ENCODE results near the gene OTULIN. TPM values are rescaled to one million over a fixed set of nuclear protein-coding genes. Genes with fewer than 3 reads are reported as not detected.

The OTULIN gene
- total RNA-seq, 5 donors from 2014 or later (not counting 1 experiment from before 2014, with no cell fraction given): 57.6 to 67.1 (median 61.2) TPM

DNA sequence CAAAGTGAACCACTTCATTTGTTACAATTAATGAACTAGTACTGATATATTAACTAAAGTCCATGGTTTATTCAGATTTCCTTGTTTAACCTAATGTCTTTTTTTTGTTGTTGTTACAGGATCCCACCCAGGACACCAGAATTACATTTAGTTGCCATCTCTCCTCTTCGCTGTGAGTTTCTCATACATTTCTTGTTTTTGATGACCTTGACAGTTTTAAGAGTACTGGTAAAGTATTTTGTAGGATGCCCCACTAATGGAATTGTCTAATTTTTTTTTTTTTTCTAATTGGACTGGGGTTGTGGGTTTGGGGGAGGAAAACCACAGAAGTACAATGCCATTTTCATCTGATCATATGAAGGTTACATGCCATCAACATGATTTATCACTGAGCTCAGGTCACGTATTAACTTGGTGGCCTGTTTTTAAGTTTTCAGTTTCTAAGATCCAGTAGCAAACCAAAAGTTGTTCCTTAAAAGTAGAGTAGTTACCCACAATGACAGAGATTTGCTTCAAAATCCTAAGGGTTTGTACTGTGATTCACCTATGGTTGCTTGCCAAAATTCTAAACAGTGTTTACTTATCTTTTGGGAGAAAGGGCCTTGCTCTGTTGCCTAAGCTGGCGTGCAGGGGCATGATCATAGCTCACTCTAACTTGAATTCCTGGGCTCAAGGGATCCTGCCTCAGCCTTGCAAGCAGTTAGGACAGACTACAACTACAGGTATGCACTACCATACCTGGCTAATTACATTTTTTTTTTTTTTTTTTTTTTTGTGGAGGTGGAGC lies 4.5 kb upstream of the OTULIN start:
- H3K9me3 ChIP-seq: no peaks in the 10 kb centered on the region
- no peak overlapping the region for H3K27ac ChIP-seq (ENCODE audit: low read length)
- no peaks in the 10 kb centered on the region for H3K36me3 ChIP-seq (ENCODE audit: control insufficient read depth in 2 of 2, extremely low read depth in 1 of 2, insufficient read depth in 1 of 2, low read length in 1 of 2)
- Mint-ChIP-seq H3K9me3 (no peaks in the 10 kb centered on the region), H3K36me3 (no peaks in the 10 kb centered on the region), H3K4me3 (no peak overlapping the region), H3K27me3 (no peaks in the 10 kb centered on the region), H3K27ac (no peak overlapping the region), H3K4me1 (peaks cover 20 to 42% (median 25%) of the 10 kb centered on the region in 3 donors)
- POLR2A ChIA-PET: interaction anchor here (0.6 kb wide), 2 partner anchors 13 to 1816 kb away, joined by 7 read pairs; no protein-coding TSS in a partner anchor
- WGBS (ENCODE audit: insufficient coverage): 86% methylated on average over 1 of the region's 3 CpGs
- H3K27me3 ChIP-seq (replicated peaks in 1 of 2; ENCODE audit: control insufficient read depth in 2 of 2, extremely low read depth in 1 of 2, insufficient read depth in 2 of 2, low read length in 1 of 2): no peaks in the 10 kb centered on the region
- DNase-seq (no peak), ATAC-seq (replicated peaks in 1 of 4) (no peak)
- H3K4me3 ChIP-seq (ENCODE audit: control insufficient read depth in 1 of 2, extremely low read depth in 1 of 2, low read length in 1 of 2): no peak overlapping the region
- peaks cover 8 to 12% of the 10 kb centered on the region in 2 experiments for H3K4me1 ChIP-seq (ENCODE audit: control insufficient read depth in 1 of 2, extremely low read depth in 1 of 2, insufficient read depth in 2 of 2, low read length in 2 of 2)
- CTCF ChIA-PET: interaction anchor here (0.5 to 1.1 kb wide), 7 partner anchors 9 to 321 kb away, joined by 3 to 8 read pairs (median 3); no protein-coding TSS in a partner anchor

DNA sequence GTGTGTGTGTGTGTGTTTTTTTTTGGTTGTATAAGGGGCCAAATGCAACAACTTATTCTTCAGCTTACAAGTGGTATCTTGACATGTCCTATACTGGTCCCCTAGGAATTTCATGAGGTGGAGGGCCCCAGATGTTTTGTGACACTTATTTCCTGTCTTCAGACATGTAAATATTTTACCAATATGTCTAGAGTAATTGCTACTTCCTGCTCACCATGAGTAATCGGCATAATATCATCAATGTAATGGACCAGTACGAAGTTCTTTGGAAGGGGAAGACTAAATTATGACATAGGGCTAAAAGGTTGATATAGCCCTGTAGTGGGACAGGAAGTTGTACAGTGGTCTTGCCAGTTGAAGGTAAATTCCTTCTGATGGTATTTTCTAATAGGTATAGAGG lies 3.7 kb upstream of the OTULIN start:
- Histone ChIP-seq H3K27ac (ENCODE audit: low read length) (no peak overlapping the region), H3K27me3 (replicated peaks in 1 of 2; ENCODE audit: control insufficient read depth in 2 of 2, extremely low read depth in 1 of 2, insufficient read depth in 2 of 2, low read length in 1 of 2) (no peaks in the 10 kb centered on the region), H3K9me3 (no peaks in the 10 kb centered on the region), H3K4me1 (ENCODE audit: control insufficient read depth in 1 of 2, extremely low read depth in 1 of 2, insufficient read depth in 2 of 2, low read length in 2 of 2) (peaks cover 10 to 14% of the 10 kb centered on the region in 2 experiments), H3K36me3 (ENCODE audit: control insufficient read depth in 2 of 2, extremely low read depth in 1 of 2, insufficient read depth in 1 of 2, low read length in 1 of 2) (no peaks in the 10 kb centered on the region), H3K4me3 (ENCODE audit: control insufficient read depth in 1 of 2, extremely low read depth in 1 of 2, low read length in 1 of 2) (no peak overlapping the region)
- Mint-ChIP-seq H3K4me1 (peaks cover 23 to 44% (median 27%) of the 10 kb centered on the region in 3 donors), H3K27ac (no peak overlapping the region), H3K36me3 (no peaks in the 10 kb centered on the region), H3K4me3 (no peak overlapping the region), H3K9me3 (no peaks in the 10 kb centered on the region), H3K27me3 (no peaks in the 10 kb centered on the region)
- ATAC-seq (replicated peaks in 1 of 4) (no peak), DNase-seq (no peak)
- WGBS (ENCODE audit: insufficient coverage): 73% methylated on average over 1 of the region's 2 CpGs
- ChIA-PET CTCF (interaction anchor here (0.5 to 1.9 kb wide), 6 partner anchors 10 to 219 kb away, joined by 3 to 10 read pairs (median 4); no protein-coding TSS in a partner anchor), POLR2A (interaction anchor here (0.6 kb wide), 2 partner anchors 12 to 1815 kb away, joined by 7 read pairs; no protein-coding TSS in a partner anchor)

DNA sequence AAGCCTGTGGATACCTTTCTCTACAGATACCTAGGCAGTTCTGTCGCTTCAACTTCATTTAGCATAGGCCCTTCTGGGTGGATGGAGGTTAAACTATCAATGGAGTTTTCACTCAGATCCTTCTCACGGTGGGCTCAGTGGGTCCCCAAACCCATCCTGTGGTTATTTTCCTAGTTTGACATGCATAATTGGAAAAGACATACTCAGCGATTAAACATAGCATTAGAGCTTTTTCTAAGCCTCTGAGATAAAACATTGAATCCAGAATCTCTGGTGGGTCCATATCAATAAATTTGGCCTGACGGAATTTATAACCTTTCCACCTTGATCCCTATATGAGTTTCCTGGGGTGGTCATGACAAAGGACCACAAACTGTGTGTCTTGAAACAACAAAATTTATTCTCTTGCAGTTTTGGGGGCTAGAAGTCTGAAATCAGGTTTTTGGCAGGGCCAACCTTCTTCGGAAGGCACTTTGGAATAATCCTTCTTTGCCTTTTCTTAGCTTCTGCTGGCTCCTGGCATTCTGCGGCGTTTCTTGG lies 1.7 kb upstream of the OTULIN start:
- Mint-ChIP-seq H3K27me3 (no peaks in the 10 kb centered on the region), H3K9me3 (no peaks in the 10 kb centered on the region), H3K36me3 (no peaks in the 10 kb centered on the region), H3K27ac (no peak overlapping the region), H3K4me1 (peaks cover 42 to 61% (median 46%) of the 10 kb centered on the region in 3 donors), H3K4me3 (peak overlapping the region; percentile 91 to 95 (median 94))
- no peak for DNase-seq
- Histone ChIP-seq H3K9me3 (no peaks in the 10 kb centered on the region), H3K4me3 (ENCODE audit: control insufficient read depth in 1 of 2, extremely low read depth in 1 of 2, low read length in 1 of 2) (no peak overlapping the region), H3K27me3 (replicated peaks in 1 of 2; ENCODE audit: control insufficient read depth in 2 of 2, extremely low read depth in 1 of 2, insufficient read depth in 2 of 2, low read length in 1 of 2) (no peaks in the 10 kb centered on the region), H3K4me1 (ENCODE audit: control insufficient read depth in 1 of 2, extremely low read depth in 1 of 2, insufficient read depth in 2 of 2, low read length in 2 of 2) (peaks cover 10 to 33% of the 10 kb centered on the region in 2 experiments), H3K36me3 (ENCODE audit: control insufficient read depth in 2 of 2, extremely low read depth in 1 of 2, insufficient read depth in 1 of 2, low read length in 1 of 2) (no peaks in the 10 kb centered on the region), H3K27ac (ENCODE audit: low read length) (no peak overlapping the region)
- ATAC-seq (replicated peaks in 1 of 4): no peak
- CTCF ChIA-PET: interaction anchor here in 1 of 2 donors (1.9 kb wide), 1 partner anchor 14 kb away, joined by 10 read pairs; no protein-coding TSS in a partner anchor
- WGBS (ENCODE audit: insufficient coverage): 100% methylated on average over 2 of the region's 7 CpGs
- POLR2A ChIA-PET: no interaction called here

DNA sequence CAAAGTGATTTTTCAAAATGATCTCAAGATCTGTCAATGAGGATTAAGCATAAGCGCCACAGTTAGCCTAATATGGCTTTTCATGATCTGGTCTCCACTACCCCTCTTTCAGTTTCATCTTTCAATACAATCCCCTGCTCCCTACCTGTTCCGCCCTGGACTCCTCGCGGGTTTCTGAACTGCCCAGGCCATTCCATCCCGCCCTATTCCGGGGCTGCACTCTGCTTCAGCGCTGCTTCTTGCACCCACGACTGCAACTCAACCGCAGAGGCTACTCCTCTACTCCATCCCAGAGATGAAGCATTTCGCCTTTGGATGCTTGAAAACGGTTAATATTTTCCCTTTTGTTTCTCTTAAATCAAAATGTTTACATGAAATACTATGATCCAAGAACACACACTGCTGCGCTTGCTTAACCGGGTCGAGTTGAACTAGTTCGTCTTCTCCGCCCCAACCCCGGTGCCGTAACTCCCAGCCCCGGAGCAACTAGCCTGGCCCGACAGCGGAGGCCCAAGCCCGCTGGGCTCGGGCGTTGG lies 716 bp upstream of the OTULIN start:
- Histone ChIP-seq H3K27me3 (replicated peaks in 1 of 2; ENCODE audit: control insufficient read depth in 2 of 2, extremely low read depth in 1 of 2, insufficient read depth in 2 of 2, low read length in 1 of 2) (no peaks in the 10 kb centered on the region), H3K27ac (ENCODE audit: low read length) (peak overlapping the region; percentile 85), H3K4me3 (ENCODE audit: control insufficient read depth in 1 of 2, extremely low read depth in 1 of 2, low read length in 1 of 2) (peak overlapping the region; percentile 72 to 75), H3K9me3 (no peaks in the 10 kb centered on the region), H3K36me3 (ENCODE audit: control insufficient read depth in 2 of 2, extremely low read depth in 1 of 2, insufficient read depth in 1 of 2, low read length in 1 of 2) (no peaks in the 10 kb centered on the region), H3K4me1 (ENCODE audit: control insufficient read depth in 1 of 2, extremely low read depth in 1 of 2, insufficient read depth in 2 of 2, low read length in 2 of 2) (peaks cover 10 to 39% of the 10 kb centered on the region in 2 experiments)
- CTCF ChIA-PET: no interaction called here
- Mint-ChIP-seq H3K27me3 (no peaks in the 10 kb centered on the region), H3K9me3 (no peaks in the 10 kb centered on the region), H3K4me3 (peak overlapping the region; percentile 91 to 95 (median 94)), H3K36me3 (peaks cover 3% of the 10 kb centered on the region), H3K27ac (peak overlapping the region; percentile 95 to 97), H3K4me1 (peaks cover 52 to 71% (median 56%) of the 10 kb centered on the region in 3 donors)
- POLR2A ChIA-PET: no interaction called here
- ATAC-seq (replicated peaks in 1 of 4) (peak in 2 of 4 experiments; percentile 0 to 3), DNase-seq (peak in 2 of 35 experiments; percentile 14 to 16)
- 4% methylated on average over 24 of the region's 24 CpGs for WGBS (ENCODE audit: insufficient coverage)

DNA sequence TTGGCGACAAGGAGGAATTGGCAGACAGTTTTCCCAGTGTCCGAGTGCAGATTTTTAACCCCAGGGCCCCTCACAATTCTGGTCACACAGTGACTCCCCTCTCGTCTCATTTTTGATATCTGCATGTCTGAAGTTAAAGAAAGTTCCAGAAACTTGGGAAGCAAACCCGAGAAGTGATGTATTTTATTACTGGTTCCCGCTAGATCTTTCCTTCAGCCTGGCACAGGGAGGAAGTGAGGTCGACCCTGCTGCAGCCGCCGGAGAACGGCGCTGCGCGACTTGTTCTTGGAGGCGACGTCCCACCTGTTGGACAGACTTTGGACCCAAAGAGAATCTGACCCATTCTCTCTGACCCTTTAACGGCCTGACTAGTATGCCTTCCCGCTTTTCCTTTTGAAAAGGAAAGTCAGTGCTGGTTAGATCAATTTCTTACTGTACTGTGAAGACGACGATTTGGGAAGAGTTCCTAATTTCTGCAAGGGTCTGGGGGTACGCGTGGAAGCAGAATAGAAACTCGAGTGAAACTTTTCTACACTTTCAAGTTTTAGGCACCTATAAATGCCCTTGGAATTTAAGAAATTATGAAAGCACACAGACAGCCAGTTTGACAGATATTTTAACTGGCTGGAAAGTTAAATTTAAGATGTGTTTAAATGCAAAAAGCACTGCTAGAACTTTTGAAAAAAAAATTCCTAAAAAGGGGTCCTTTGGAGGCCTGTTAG lies 744 bp downstream of the OTULIN start:
- peak in 4 of 35 experiments; percentile 9 to 49 (median 22) for DNase-seq
- Mint-ChIP-seq H3K4me3 (peak overlapping the region; percentile 91 to 96 (median 93)), H3K27ac (peak overlapping the region; percentile 91 to 95), H3K27me3 (no peaks in the 10 kb centered on the region), H3K36me3 (peaks cover 3% of the 10 kb centered on the region), H3K4me1 (peaks cover 64 to 81% (median 67%) of the 10 kb centered on the region in 3 donors), H3K9me3 (no peaks in the 10 kb centered on the region)
- ChIA-PET POLR2A (no interaction called here), CTCF (interaction anchor here (0.5 to 2.0 kb wide), 3 partner anchors 9 to 253 kb away, joined by 4 to 8 read pairs (median 6); no protein-coding TSS in a partner anchor)
- Histone ChIP-seq H3K36me3 (ENCODE audit: control insufficient read depth in 2 of 2, extremely low read depth in 1 of 2, insufficient read depth in 1 of 2, low read length in 1 of 2) (no peaks in the 10 kb centered on the region), H3K27ac (ENCODE audit: low read length) (peak overlapping the region; percentile 62), H3K9me3 (no peaks in the 10 kb centered on the region), H3K27me3 (replicated peaks in 1 of 2; ENCODE audit: control insufficient read depth in 2 of 2, extremely low read depth in 1 of 2, insufficient read depth in 2 of 2, low read length in 1 of 2) (no peaks in the 10 kb centered on the region), H3K4me1 (ENCODE audit: control insufficient read depth in 1 of 2, extremely low read depth in 1 of 2, insufficient read depth in 2 of 2, low read length in 2 of 2) (peaks cover 10 to 47% of the 10 kb centered on the region in 2 experiments), H3K4me3 (ENCODE audit: control insufficient read depth in 1 of 2, extremely low read depth in 1 of 2, low read length in 1 of 2) (peak overlapping the region; percentile 72 to 75)
- 23% methylated on average over 6 of the region's 21 CpGs for WGBS (ENCODE audit: insufficient coverage)
- no peak for ATAC-seq (replicated peaks in 1 of 4)
